ENCODE results near the gene COL25A1. TPM values are rescaled to one million over a fixed set of nuclear protein-coding genes. Genes with fewer than 3 reads are reported as not detected.

COL25A1 gene
- total RNA-seq, 4 donors from 2014 or later: 7.1 to 21.3 (median 12.6) TPM

GRCh38 chr4:109186458-109186945 is 116.0 kb downstream of the COL25A1 start:
- TF ChIP-seq CTCF (IDR thresholded peaks at IDR 0.05): no peak
- DNase-seq (ENCODE audit: low spot score) (no peak), ATAC-seq (ENCODE audit: low FRiP score) (no peak)

- TF ChIP-seq CTCF (IDR thresholded peaks at IDR 0.05): no peak
- ATAC-seq (ENCODE audit: low FRiP score) (no peak), DNase-seq (ENCODE audit: low spot score) (no peak)
These were observed 116.5 kb downstream of the COL25A1 start for GRCh38 chr4:109185951-109186350.

GRCh38 chr4:109185548-109185947 is 116.9 kb downstream of the COL25A1 start:
- no peak for TF ChIP-seq CTCF (IDR thresholded peaks at IDR 0.05)
- no peak for ATAC-seq (ENCODE audit: low FRiP score)
- no peak for DNase-seq (ENCODE audit: low spot score)

- no peak for TF ChIP-seq CTCF (IDR thresholded peaks at IDR 0.05)
- DNase-seq (ENCODE audit: low spot score) (no peak), ATAC-seq (ENCODE audit: low FRiP score) (peak; percentile 57)
These were observed 117.9 kb downstream of the COL25A1 start for GRCh38 chr4:109184491-109184961.

- TF ChIP-seq CTCF (IDR thresholded peaks at IDR 0.05): no peak
- ATAC-seq (ENCODE audit: low FRiP score): no peak
- no peak for DNase-seq (ENCODE audit: low spot score)
These were observed 118.4 kb downstream of the COL25A1 start for GRCh38 chr4:109183931-109184490.

GRCh38 chr4:109182696-109183095 is 119.8 kb downstream of the COL25A1 start:
- no peak for ATAC-seq (ENCODE audit: low FRiP score)
- no peak for DNase-seq (ENCODE audit: low spot score)
- no peak for TF ChIP-seq CTCF (IDR thresholded peaks at IDR 0.05)

- ATAC-seq (ENCODE audit: low FRiP score) (no peak), DNase-seq (ENCODE audit: low spot score) (no peak)
- TF ChIP-seq CTCF (IDR thresholded peaks at IDR 0.05): no peak
These were observed 123.4 kb downstream of the COL25A1 start for GRCh38 chr4:109179061-109179460.
